ENCODE data around the gene NOB1. TPM values are rescaled to one million over a fixed set of nuclear protein-coding genes. Genes with fewer than 3 reads are reported as not detected.

Gene NOB1
- total and polyA plus RNA-seq, 2 donors (not counting 1 experiment from before 2014, with no cell fraction given) = 42.3 to 44.9 TPM

DNA sequence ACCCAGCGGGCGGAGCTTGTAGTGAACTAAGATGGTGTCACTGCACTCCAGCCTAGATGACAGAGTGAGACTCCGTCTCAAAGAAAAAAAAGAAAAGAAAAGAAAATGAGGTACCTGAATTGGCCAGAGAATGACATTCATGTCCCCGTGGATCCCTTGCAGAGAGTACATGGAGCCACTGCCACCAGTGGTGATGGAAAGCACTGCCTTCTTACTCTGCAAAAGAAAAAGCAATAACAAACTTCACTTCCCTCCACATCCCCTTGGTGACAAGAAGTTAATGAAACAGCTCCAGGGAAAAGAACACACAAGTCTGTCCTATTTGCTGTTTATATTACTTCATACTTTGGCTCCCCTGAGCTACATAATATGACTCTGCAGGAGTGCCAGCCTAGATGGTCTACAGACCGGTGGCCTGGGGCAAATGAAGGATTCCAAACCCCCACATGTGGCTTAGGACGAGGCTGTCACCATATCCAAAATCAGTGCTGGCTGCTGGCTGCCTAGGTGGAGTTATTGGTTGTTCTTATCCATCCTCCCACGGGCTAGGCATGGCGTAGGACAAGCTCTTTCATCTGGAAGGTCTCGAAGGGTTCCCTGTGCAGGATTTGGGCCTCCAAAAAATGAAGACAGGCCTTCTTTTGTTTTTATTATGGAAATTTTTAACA is 41.7 kb downstream of the NOB1 start:
- H4K20me1 ChIP-seq (ENCODE audit: control insufficient read depth, insufficient read depth, low read length, poor library complexity, severe bottlenecking) = no peaks in the 10 kb centered on the region
- no peaks in the 10 kb centered on the region for H3K4me1 Mint-ChIP-seq

DNA sequence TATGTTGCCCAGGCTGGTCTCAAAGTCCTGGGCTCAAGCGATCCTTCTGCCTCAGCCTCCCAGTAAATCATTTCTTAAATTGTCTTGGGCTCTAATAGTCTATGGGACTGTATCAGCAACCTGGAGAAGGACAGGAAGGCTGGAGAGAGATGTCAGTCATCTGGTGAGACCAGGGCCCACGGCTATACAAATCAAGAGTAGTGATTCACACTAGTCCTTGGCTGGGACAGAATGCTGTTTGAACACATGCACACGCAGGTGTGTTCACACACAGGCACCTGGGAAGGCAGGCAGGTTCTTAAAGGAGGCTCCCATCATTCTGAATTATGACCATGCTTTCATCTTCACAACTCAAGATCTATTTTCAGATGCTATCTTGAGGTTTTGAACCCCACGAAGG is 42.4 kb downstream of the NOB1 start:
- H3K27me3 Mint-ChIP-seq = no peaks in the 10 kb centered on the region
- CTCF ChIA-PET = interaction anchor here (7.9 kb wide), 1 partner anchor 42 kb away, joined by 73 read pairs; the partner anchor contains the start of gene NOB1
- no peaks in the 10 kb centered on the region for H3K9me3 Mint-ChIP-seq (ENCODE audit: insufficient read depth)
- intact Hi-C loops (cut with micrococcal nuclease) = no loop called here
- Histone ChIP-seq H3K27ac (ENCODE audit: low read length in 2 of 2) (no peak overlapping the region), H3K9me3 (ENCODE audit: control extremely low read depth in 1 of 3, control insufficient read depth in 2 of 3, insufficient read depth in 1 of 3, low read length in 2 of 3) (no peaks in the 10 kb centered on the region), H3K4me3 (ENCODE audit: control extremely low read depth in 1 of 5, extremely low read depth in 1 of 5, insufficient read depth in 1 of 5, low read depth in 2 of 5, low read length in 4 of 5) (no peak overlapping the region), H3K4me2 (replicated peaks; ENCODE audit: low read depth, low read length, poor library complexity, severe bottlenecking) (no peak overlapping the region), H3K9ac (ENCODE audit: low read length) (no peak overlapping the region), H2AFZ (ENCODE audit: insufficient read depth, low read depth, low read length, poor library complexity, severe bottlenecking) (no peak overlapping the region), H3K27me3 (replicated peaks in 1 of 4; ENCODE audit: control extremely low read depth in 1 of 4, control insufficient read depth in 3 of 4, insufficient read depth in 4 of 4, low read length in 3 of 4) (no peaks in the 10 kb centered on the region), H4K20me1 (ENCODE audit: control insufficient read depth, insufficient read depth, low read length, poor library complexity, severe bottlenecking) (no peaks in the 10 kb centered on the region), H3K36me3 (replicated peaks in 1 of 2; ENCODE audit: control extremely low read depth in 1 of 2, control insufficient read depth in 1 of 2, extremely low read depth in 1 of 2, insufficient read depth in 2 of 2, low read length in 1 of 2) (peaks cover 0 to 1% of the 10 kb centered on the region in 2 experiments), H3K4me1 (ENCODE audit: control insufficient read depth in 2 of 2, insufficient read depth in 2 of 2, low read length in 2 of 2) (no peaks in the 10 kb centered on the region), H3K79me2 (ENCODE audit: control insufficient read depth, insufficient read depth, low read length) (no peaks in the 10 kb centered on the region)
- no peak for DNase-seq
- 97% methylated on average over 3 of the region's 4 CpGs for WGBS (ENCODE audit: insufficient coverage)
- H3K27ac Mint-ChIP-seq = no peak overlapping the region
- ATAC-seq (ENCODE audit: low read depth) = no peak
- TF ChIP-seq, protein P1, sequence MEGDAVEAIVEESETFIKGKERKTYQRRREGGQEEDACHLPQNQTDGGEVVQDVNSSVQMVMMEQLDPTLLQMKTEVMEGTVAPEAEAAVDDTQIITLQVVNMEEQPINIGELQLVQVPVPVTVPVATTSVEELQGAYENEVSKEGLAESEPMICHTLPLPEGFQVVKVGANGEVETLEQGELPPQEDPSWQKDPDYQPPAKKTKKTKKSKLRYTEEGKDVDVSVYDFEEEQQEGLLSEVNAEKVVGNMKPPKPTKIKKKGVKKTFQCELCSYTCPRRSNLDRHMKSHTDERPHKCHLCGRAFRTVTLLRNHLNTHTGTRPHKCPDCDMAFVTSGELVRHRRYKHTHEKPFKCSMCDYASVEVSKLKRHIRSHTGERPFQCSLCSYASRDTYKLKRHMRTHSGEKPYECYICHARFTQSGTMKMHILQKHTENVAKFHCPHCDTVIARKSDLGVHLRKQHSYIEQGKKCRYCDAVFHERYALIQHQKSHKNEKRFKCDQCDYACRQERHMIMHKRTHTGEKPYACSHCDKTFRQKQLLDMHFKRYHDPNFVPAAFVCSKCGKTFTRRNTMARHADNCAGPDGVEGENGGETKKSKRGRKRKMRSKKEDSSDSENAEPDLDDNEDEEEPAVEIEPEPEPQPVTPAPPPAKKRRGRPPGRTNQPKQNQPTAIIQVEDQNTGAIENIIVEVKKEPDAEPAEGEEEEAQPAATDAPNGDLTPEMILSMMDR (IDR thresholded peaks at IDR 0.05) = no peak
- TF ChIP-seq EZH2 (IDR thresholded peaks at IDR 0.05; ENCODE audit: borderline replicate concordance, insufficient read depth, low read depth, low read length, poor library complexity, severe bottlenecking) = no peak
- no peak overlapping the region for H3K4me3 Mint-ChIP-seq
- POLR2A ChIA-PET = no interaction called here
- no peaks in the 10 kb centered on the region for H3K4me1 Mint-ChIP-seq

More for the DNA sequence above, 41.7 kb downstream of the NOB1 start:
- intact Hi-C loops (cut with micrococcal nuclease) = no loop called here
- Mint-ChIP-seq H3K27me3 (no peaks in the 10 kb centered on the region), H3K4me3 (no peak overlapping the region), H3K9me3 (ENCODE audit: insufficient read depth) (no peaks in the 10 kb centered on the region), H3K27ac (no peak overlapping the region)
- ATAC-seq (ENCODE audit: low read depth) (no peak), DNase-seq (no peak)
- Histone ChIP-seq H3K9me3 (ENCODE audit: control extremely low read depth in 1 of 3, control insufficient read depth in 2 of 3, insufficient read depth in 1 of 3, low read length in 2 of 3) (no peaks in the 10 kb centered on the region), H3K9ac (ENCODE audit: low read length) (no peak overlapping the region), H3K4me2 (replicated peaks; ENCODE audit: low read depth, low read length, poor library complexity, severe bottlenecking) (no peak overlapping the region), H3K36me3 (replicated peaks in 1 of 2; ENCODE audit: control extremely low read depth in 1 of 2, control insufficient read depth in 1 of 2, extremely low read depth in 1 of 2, insufficient read depth in 2 of 2, low read length in 1 of 2) (peaks cover 0 to 1% of the 10 kb centered on the region in 2 experiments), H3K4me3 (ENCODE audit: control extremely low read depth in 1 of 5, extremely low read depth in 1 of 5, insufficient read depth in 1 of 5, low read depth in 2 of 5, low read length in 4 of 5) (no peak overlapping the region), H3K27me3 (replicated peaks in 1 of 4; ENCODE audit: control extremely low read depth in 1 of 4, control insufficient read depth in 3 of 4, insufficient read depth in 4 of 4, low read length in 3 of 4) (no peaks in the 10 kb centered on the region), H3K79me2 (ENCODE audit: control insufficient read depth, insufficient read depth, low read length) (no peaks in the 10 kb centered on the region), H3K27ac (ENCODE audit: low read length in 2 of 2) (no peak overlapping the region), H2AFZ (ENCODE audit: insufficient read depth, low read depth, low read length, poor library complexity, severe bottlenecking) (no peak overlapping the region), H3K4me1 (ENCODE audit: control insufficient read depth in 2 of 2, insufficient read depth in 2 of 2, low read length in 2 of 2) (no peaks in the 10 kb centered on the region)
- POLR2A ChIA-PET = no interaction called here
- WGBS (ENCODE audit: insufficient coverage) = 97% methylated on average over 6 of the region's 9 CpGs
- CTCF ChIA-PET = interaction anchor here (1.2 to 7.9 kb wide), 2 partner anchors 10 to 41 kb away, joined by 3 to 73 read pairs; partner anchors contain the start of gene NOB1
- TF ChIP-seq, protein P1 (IDR thresholded peaks at IDR 0.05) = no peak
- no peak for TF ChIP-seq EZH2 (IDR thresholded peaks at IDR 0.05; ENCODE audit: borderline replicate concordance, insufficient read depth, low read depth, low read length, poor library complexity, severe bottlenecking)

Data from B cell (primary cell).